Progenitor cell of endocrine pancreas (in vitro differentiated cells): ENCODE measurements around the gene PLAC8. TPM values are rescaled to one million over a fixed set of nuclear protein-coding genes. Genes with fewer than 3 reads are reported as not detected.
A peak's percentile ranks its signal among the peaks of the same experiment; 100 is the strongest.
"Not testable (repeated sequence)": the region's sequence is repeated elsewhere in the genome, so short reads cannot be mapped to it uniquely, and the experiment has no call there.

Experiments
- DNase-seq: peaks from one replicate; pipeline ENCODE4 v3.0.0; 2021; ENCODE audit warnings: low spot score; ENCODE audit not compliant: unreplicated experiment
- H3K27ac Mint-ChIP-seq: 2 replicates; pipeline ENCODE4 v1.8.0; 2021; ENCODE audit warnings: mild to moderate bottlenecking, moderate library complexity, mixed read lengths
- H3K27me3 Mint-ChIP-seq: 2 replicates; pipeline ENCODE4 v1.8.0; 2021; ENCODE audit warnings: mixed read lengths
- H3K36me3 Mint-ChIP-seq: 2 replicates; pipeline ENCODE4 v1.8.0; 2022; ENCODE audit warnings: mixed read lengths; ENCODE audit not compliant: insufficient read depth
- H3K4me1 Mint-ChIP-seq: 2 replicates; pipeline ENCODE4 v1.8.0; 2021; ENCODE audit warnings: low read depth, mixed read lengths
- H3K4me3 Mint-ChIP-seq: 2 replicates; pipeline ENCODE4 v1.8.0; 2021; ENCODE audit warnings: low read depth, mild to moderate bottlenecking, moderate library complexity, mixed read lengths
- H3K9me3 Mint-ChIP-seq: 2 replicates; pipeline ENCODE4 v1.8.0; 2021; ENCODE audit warnings: low read depth, mixed read lengths
- CTCF ChIP-seq: fragments of 200-600 bp; sonication (generic); IDR thresholded peaks from one replicate; pipeline ENCODE4 v1.5.0; 2021; ENCODE audit warnings: antibody characterized with exemption, mild to moderate bottlenecking; ENCODE audit not compliant: unreplicated experiment
- total RNA-seq: library from RNA; stranded (reverse); gene quantifications from 2 replicates; pipeline ENCODE4 v1.2.1, GENCODE V29; 2021

Gene PLAC8
- total RNA-seq, 1 donor from 2014 or later, result 4.7 TPM

GRCh38 chr4:83043801-83044407 is 70.6 kb downstream of the PLAC8 start:
- peaks cover 5% of the 10 kb centered on the region for H3K36me3 Mint-ChIP-seq
- DNase-seq, result no peak
- H3K27ac Mint-ChIP-seq, result no peak overlapping the region

GRCh38 chr4:83043157-83043556 is 71.4 kb downstream of the PLAC8 start:
- H3K36me3 Mint-ChIP-seq, H3K27ac Mint-ChIP-seq, H3K27me3 Mint-ChIP-seq, DNase-seq, H3K4me1 Mint-ChIP-seq, H3K4me3 Mint-ChIP-seq, H3K9me3 Mint-ChIP-seq: not testable (repeated sequence)

More at GRCh38 chr4:83043801-83044407, 70.6 kb downstream of the PLAC8 start:
- no peak overlapping the region for H3K4me3 Mint-ChIP-seq
- TF ChIP-seq CTCF, result no peak
- no peaks in the 10 kb centered on the region for H3K9me3 Mint-ChIP-seq
- no peaks in the 10 kb centered on the region for H3K4me1 Mint-ChIP-seq
- H3K27me3 Mint-ChIP-seq, result no peaks in the 10 kb centered on the region

GRCh38 chr4:83040269-83040668 is 74.3 kb downstream of the PLAC8 start:
- DNase-seq, result no peak
- no peak overlapping the region for H3K4me3 Mint-ChIP-seq
- H3K27ac Mint-ChIP-seq, result peak overlapping the region; percentile 4
- no peaks in the 10 kb centered on the region for H3K9me3 Mint-ChIP-seq
- no peaks in the 10 kb centered on the region for H3K27me3 Mint-ChIP-seq
- H3K4me1 Mint-ChIP-seq, result peaks cover 19% of the 10 kb centered on the region
- peaks cover 5% of the 10 kb centered on the region for H3K36me3 Mint-ChIP-seq
- no peak for TF ChIP-seq CTCF

Other genes starting within 250 kb of the PLAC8 start
- 233 and 250 TPM in 2 replicates for gene SEC31A, start 223.6 kb downstream of the PLAC8 start, total RNA-seq
- 10.5 and 14.0 TPM in 2 replicates for gene THAP9, start 214.0 kb downstream of the PLAC8 start, total RNA-seq
- 19.3 and 19.6 TPM in 2 replicates for gene LIN54, start 103.9 kb downstream of the PLAC8 start, total RNA-seq
- gene COPS4, start 79.5 kb downstream of the PLAC8 start, total RNA-seq, result 36.4 and 42.7 TPM in 2 replicates
- 19.2 and 20.2 TPM in 2 replicates for gene COQ2, start 170.1 kb upstream of the PLAC8 start, total RNA-seq
- gene HPSE, start 220.1 kb upstream of the PLAC8 start, total RNA-seq, result 2.8 and 3.6 TPM in 2 replicates